ENCODE results near the gene CELA3A.

GRCh38 chr1:22043198-22043769, 41.8 kb downstream of the CELA3A start:
- TF ChIP-seq REST (IDR thresholded peaks at IDR 0.05; ENCODE audit: insufficient read depth in 1 of 2, low read depth in 2 of 2, low read length in 2 of 2) = no peak
- TF ChIP-seq SIN3A (IDR thresholded peaks at IDR 0.05; ENCODE audit: borderline replicate concordance, insufficient read depth, low read length) = no peak
- no peak for TF ChIP-seq POLR2AphosphoS5 (IDR thresholded peaks at IDR 0.05; ENCODE audit: low read depth, low read length)
